HG03066 (cell line): ENCODE data around the gene PRSS33.

ENCODE experiments used
- ATAC-seq: cut with Tn5 transposase; IDR thresholded peaks from one replicate; pipeline ENCODE4 v1.9.1; 2021; ENCODE audit warnings: low read depth; ENCODE audit not compliant: unreplicated experiment

The PRSS33 gene

DNA sequence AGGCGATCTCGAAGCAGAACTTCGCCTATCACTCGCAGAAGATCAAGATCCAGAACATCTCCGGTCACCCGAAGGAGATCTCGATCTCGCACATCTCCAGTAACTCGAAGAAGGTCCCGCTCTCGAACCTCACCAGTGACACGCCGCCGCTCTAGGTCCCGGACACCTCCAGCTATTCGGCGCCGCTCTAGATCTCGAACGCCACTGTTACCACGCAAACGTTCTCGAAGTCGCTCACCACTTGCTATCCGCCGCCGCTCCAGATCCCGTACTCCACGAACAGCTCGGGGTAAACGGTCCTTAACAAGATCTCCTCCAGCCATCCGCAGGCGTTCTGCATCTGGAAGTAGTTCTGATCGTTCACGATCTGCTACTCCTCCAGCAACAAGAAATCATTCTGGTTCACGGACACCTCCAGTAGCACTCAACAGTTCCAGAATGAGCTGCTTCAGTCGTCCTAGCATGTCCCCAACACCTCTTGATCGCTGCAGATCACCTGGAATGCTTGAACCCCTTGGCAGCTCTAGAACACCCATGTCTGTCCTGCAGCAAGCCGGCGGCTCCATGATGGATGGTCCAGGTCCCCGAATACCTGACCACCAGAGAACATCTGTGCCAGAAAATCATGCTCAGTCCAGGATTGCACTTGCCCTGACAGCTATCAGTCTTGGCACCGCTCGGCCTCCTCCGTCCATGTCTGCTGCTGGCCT lies 20.8 kb downstream of the PRSS33 start:
- ATAC-seq = no peak

DNA sequence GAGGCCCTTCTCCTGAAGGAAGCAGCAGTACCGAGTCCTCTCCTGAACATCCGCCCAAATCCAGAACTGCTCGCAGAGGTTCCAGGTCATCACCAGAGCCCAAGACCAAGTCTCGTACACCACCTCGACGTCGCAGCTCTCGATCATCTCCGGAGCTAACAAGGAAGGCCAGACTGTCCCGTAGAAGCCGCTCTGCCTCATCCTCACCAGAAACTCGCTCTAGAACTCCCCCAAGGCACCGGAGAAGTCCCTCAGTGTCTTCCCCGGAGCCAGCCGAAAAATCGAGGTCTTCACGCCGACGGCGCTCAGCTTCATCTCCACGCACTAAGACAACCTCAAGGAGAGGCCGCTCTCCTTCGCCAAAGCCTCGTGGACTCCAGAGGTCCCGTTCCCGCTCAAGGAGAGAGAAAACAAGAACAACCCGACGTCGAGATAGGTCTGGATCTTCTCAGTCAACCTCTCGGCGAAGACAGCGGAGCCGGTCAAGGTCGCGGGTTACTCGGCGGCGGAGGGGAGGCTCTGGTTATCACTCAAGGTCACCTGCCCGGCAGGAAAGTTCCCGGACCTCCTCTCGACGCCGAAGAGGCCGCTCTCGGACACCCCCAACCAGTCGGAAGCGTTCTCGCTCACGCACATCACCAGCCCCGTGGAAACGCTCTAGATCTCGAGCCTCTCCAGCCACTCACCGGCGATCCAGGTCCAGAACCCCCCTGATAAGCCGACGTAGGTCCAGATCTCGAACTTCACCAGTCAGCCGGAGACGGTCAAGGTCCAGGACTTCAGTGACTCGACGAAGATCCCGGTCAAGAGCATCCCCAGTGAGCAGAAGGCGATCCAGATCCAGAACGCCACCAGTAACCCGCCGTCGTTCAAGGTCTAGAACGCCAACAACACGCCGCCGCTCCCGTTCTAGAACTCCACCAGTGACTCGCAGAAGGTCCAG lies 21.6 kb downstream of the PRSS33 start:
- ATAC-seq = no peak

DNA sequence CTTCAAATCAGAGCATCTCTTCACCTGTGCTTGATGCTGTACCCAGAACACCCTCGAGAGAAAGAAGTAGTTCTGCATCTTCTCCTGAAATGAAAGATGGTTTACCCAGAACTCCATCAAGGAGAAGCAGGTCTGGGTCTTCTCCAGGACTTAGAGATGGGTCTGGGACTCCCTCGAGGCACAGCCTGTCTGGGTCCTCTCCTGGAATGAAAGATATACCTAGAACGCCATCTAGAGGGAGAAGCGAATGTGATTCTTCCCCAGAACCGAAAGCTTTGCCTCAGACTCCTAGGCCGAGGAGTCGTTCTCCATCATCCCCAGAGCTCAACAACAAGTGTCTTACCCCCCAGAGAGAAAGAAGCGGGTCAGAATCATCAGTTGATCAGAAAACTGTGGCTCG lies 22.6 kb downstream of the PRSS33 start:
- no peak for ATAC-seq

DNA sequence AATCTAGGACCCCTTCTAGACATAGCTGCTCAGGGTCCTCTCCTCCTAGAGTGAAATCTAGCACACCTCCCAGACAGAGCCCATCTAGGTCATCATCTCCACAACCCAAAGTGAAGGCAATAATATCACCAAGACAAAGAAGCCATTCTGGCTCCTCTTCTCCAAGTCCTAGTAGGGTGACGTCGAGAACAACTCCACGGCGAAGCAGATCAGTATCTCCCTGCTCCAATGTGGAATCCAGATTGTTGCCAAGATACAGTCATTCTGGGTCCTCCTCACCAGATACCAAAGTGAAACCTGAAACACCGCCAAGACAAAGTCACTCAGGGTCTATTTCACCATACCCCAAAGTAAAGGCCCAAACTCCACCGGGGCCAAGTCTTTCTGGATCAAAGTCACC lies 24.2 kb downstream of the PRSS33 start:
- ATAC-seq = no peak

DNA sequence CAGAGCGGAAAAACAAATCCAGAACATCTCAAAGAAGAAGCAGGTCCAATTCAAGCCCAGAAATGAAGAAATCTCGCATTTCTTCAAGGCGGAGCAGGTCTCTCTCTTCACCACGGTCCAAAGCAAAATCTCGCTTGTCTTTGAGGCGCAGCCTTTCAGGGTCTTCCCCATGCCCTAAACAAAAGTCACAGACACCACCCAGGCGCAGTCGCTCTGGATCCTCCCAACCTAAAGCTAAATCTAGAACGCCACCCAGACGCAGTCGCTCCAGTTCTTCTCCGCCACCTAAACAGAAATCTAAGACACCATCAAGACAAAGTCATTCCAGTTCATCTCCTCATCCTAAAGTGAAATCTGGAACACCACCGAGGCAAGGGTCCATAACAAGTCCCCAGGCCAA lies 24.6 kb downstream of the PRSS33 start:
- ATAC-seq = no peak

DNA sequence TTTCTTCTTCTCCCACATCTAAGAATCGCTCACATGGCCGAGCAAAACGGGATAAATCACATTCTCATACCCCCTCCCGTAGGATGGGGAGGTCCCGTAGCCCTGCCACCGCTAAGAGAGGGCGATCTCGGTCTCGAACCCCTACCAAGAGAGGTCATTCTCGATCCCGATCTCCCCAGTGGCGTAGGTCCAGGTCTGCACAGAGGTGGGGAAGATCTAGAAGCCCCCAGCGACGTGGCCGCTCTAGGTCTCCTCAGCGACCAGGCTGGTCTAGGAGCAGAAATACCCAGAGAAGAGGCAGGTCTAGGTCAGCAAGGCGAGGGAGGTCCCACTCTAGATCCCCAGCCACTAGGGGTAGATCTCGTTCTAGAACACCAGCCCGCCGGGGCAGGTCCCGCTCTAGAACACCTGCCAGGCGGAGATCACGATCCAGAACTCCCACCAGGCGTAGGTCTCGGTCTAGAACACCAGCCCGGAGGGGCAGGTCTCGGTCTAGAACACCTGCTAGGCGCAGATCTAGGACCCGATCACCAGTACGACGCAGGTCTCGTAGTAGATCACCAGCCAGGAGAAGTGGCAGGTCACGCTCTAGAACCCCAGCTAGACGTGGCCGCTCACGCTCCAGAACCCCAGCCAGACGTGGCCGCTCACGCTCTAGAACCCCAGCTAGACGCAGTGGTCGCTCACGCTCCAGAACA lies 25.3 kb downstream of the PRSS33 start:
- no peak for ATAC-seq

DNA sequence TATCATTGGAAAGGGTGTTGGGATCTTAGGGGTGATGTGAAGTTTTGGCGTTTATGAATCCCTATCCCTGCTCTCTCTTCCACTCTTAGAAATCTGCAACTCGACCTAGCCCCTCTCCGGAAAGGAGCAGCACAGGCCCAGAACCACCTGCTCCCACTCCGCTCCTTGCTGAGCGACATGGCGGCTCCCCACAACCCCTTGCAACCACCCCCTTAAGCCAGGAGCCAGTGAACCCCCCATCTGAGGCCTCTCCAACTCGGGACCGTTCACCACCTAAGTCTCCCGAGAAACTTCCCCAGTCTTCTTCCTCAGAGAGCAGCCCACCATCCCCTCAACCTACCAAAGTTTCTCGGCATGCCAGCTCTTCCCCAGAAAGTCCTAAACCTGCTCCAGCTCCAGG lies 25.9 kb downstream of the PRSS33 start:
- no peak for ATAC-seq

DNA sequence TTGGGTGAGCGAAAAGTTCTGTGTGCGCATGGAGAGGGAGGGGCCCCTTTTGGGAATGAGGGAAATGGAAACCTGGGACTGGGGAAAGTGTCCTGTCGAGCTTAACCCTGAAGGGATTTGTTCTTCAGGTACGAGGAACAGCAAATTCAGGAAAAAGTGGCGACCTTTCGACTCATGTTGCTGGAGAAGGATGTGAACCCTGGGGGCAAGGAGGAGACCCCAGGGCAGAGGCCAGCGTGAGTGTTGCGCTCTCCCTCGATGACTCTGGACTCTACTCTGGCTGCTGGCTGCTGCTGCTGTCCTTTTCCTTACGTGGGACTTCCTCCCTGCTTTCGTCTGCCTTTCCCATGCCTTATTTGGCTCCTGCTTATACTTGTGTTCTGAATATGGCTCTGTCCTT lies 30.0 kb downstream of the PRSS33 start:
- no peak for ATAC-seq

DNA sequence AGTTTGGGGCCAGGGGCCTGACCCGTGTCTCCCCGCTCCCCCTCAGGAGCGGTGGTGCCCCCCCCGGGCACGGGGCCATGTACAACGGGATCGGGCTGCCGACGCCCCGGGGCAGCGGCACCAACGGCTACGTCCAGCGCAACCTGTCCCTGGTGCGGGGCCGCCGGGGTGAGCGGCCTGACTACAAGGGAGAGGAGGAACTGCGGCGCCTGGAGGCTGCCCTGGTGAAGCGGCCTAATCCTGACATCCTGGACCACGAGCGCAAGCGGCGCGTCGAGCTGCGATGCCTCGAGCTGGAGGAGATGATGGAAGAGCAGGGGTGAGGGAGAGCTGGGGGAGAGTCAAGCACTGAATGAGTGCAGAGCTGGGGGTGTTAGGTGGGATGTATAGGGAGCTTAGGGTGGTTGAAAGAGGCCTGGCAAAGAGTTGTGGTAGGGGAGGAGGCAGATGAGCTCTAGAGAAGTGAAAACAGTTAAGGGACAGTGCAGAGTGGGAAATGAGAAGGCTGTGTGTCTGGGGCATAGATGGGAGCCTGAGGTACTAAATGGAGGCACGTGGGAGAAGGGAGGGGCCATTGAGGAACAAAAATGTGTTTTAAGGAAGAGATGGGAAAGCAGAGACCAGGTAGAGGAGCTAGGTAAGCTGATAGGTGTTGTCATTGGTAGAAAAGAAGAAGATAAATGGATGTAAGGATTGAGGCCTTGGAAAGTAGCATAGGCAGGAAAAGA lies 30.9 kb downstream of the PRSS33 start:
- no peak for ATAC-seq

DNA sequence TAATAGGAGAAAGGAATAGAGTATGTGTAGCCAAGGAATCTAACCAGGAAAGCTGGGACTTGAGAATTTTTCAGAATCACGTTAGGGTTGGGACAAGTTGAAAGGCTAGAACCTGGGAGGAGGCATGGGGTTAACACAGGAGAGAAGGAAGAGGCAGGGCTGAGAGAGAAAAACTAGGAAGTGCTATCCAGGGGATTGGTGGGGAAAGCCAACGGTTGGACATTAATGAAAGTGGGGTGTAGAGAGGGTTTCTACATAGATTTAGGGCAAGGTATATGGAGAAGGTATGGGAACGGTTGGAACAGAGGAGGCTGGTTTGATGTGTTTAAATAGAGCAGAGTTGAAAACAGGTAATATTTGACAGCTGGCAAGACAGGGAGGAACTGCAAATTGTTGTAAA lies 32.2 kb downstream of the PRSS33 start:
- ATAC-seq = no peak

DNA sequence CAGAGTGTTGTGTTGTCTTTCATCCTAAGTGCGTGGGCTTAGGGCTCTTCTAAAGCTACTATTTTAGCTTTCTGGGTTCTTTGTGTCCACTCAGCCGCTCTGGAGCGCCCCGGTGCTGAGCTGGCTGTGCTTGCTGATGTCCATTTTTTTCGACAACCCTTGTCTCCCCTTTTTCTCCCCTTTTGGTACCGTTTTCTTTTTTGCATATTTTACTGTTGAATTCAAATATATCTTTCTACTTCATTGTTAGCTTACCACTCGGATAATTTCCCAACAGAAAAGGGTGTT lies 33.7 kb downstream of the PRSS33 start:
- no peak for ATAC-seq

DNA sequence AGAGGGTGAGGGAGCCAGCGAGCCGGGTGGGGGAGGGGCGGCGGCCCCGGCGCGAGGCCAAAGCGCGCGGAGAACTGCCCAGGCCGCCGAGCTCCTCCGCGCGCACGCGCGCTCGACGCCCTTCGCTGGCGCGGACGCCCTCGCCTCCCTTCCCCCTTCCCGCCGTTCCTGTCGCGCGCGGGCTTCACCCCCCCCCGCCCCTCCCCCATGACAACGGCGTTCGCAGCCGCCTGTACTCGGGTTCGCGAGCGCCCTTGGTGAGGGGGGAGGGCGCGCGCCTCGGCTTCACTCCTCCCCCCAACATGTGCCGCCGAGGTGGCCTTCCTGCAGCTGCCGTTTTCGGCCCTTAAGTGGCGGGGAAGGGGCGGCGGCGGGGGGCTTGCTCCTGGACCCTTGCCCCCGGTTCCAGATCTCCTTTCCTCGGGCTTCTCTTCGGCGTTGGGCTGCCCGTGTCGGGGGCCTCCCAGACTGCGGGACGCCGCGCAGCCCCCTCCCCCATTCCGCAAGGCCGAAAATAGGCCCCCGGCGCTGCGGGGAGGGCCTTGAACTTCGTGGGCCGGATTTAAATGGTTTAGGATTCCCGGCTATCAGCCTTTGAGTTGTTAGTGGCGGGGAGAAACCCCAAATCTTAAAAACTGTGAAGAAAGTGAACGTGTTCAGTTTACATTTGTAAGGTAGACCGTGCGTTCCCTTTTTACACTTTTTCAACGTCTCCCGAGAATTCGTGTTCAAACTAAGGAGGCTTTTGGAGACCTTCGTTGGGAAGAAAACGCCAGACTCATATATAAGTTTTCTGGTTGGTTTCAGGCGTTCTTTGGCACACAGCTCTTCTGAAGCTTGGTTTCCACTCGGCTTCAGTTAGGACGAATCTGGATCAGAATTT lies 34.3 kb downstream of the PRSS33 start:
- ATAC-seq = peak; percentile 41

DNA sequence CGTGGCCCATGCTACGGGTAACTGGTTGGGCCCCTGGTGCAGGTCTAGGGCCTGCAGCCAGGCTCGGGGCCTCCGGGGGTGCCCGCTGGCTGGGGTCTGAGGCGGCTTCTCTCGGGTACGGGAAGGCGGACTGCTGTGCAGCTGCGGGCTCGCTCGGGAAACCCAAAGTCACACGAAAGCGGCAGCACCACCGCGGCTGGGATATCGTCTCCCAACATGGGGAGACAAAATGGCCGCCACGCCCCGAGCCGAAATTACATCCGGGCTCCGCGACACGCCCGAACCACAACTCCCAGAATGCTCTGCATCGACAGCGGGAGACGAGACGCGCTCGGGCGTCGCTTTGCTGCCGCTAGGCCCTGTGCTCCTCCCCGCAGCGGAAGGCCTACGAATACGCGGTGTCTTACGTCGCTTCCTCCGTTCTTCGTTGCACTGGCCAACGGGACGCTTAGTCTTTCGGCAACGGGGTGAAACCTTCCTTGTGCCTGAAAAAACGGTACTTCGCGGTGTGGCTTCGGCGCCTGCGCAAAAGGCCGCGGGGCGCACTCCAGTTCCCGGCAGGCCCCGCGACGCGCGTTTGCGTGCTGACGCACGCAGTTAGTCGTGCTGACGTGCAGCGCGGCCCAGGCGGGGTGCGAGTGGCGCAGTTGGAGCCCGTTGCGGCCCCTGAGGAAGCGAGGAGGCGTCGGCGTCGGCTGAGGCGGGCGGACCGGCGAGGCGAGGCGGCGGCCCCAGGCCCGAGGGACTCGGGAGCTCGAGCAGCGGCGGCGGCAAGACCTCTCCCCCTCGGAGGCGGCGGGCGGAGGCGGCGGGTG lies 35.1 kb downstream of the PRSS33 start, which contains the start of gene SRRM2:
Gene SRRM2 (plus strand): TSS at position 604 of the 815 bp plus-strand sequence. CDS start 3,727 bp downstream, outside the sequence.
- ATAC-seq = peak; percentile 84

DNA sequence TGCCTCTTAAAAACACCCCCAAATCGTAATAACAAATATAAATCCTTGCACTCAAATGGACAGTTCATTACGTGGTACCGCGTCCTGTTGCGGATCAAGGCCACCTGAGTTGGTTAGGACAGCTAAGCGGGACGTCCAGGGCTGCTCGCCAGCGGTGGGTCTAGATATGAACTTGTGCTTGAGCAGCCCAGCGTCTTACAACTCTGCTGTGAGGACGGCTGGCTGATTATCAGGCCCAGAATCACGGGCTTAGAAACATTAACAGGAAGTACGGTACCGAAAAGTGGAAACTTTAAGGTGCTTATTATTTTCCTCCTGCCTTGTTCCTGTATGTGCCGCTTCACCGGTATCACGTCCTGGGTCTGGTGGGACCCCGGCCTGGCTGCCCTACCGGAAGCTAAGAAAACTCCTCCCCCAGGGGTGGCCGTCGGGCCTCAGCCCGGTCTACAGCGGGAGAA lies 35.8 kb downstream of the PRSS33 start:
- ATAC-seq = no peak

DNA sequence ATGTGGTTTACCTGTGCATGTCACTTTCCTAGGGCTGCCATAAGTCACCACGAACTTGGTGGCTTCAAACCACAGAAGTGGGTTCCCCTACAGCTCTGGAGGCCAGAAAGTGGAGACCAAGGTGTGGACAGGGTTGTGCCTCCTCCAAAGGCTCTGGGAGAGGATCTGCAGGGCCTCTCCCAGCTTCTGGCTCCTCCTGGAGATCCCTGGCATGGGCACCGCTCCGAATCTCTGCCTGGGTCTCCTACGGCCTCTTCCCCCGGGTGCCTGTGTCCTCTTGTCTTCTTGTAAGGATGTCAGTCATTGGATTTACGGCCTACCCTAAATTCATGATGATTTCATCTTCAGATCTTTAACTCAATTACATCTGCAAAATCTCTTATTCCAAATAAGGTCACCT lies 37.4 kb downstream of the PRSS33 start:
- no peak for ATAC-seq

DNA sequence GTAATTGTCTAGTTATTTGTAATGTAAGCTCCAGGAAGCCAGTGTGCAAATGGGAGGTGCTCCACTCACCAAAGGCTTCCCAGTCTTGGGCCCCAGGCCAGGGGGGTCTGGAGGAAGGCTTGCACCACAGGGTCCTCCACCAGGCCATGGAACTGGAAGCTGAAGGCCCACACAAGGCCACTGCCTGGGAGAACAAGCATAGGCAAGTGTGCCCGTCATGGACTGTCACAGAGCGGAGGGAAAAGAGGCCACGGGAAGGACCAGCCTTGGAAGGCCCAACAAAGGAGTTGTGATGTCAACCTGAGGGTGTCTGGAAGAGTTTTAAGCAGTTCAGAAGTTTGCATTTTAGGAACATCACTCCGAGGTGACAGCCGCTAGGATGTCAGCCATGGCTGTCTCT lies 37.9 kb downstream of the PRSS33 start:
- no peak for ATAC-seq

DNA sequence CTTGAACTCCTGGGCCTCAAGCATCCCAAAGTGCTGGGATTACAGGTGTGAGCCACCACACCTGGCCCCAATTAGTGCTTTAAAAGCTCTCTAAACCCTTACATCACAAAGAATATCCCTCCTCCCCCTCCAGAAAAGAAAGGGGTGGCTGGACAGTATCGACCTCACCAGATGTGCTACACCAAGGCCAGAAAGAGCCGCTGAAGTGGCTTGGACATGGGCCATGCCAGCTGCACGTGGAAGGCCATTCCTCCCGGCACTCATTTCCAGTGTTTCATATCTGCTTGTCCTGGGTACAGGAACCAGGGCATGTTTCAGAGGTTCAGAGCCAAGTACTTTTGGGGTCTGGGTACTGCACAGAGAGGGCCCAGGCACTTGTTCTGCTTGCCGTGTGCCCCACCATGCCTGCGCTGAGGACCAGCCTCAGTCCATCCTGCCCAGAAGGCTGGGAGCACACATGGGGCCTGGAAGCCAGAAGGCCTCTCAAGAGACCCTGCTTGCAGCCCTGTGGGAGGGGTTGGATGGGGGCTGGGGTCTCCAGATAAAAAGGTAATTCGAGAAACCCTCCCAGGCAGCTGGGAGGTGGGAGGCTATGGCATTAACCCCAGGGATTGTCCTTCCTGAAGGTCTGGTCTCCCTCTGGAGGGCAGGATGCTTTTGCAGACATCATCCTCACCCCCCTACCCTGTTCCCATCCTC lies 38.5 kb downstream of the PRSS33 start:
- ATAC-seq = no peak

DNA sequence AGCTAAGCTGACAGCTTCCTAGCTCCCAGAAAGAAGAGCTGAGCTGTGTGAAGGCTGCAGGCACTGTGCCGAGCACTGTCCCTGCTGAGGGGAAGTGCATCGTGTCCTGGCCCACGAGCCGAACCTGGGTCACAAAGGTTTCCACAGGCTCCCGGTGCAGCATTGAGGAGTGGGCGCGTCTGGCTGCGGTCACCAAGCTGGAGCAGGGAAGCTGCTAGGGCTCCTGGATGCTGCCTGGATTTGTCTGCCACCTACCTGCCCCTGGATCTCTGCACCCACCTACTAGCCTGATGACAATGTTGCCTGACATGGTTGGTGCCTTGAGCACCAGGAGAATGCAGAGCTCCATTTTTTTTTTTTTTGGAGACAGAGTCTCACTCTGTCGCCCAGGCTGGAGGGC lies 41.4 kb downstream of the PRSS33 start:
- ATAC-seq = no peak
